ACC112 (cell line): ENCODE measurements around the gene DDX18.

Experiments used
- H2AFZ ChIP-seq: fragments of 200-600 bp; sonication (generic); one replicate; pipeline ENCODE4 v1.6.0; 2017; ENCODE audit warnings: antibody characterized with exemption, low read length; ENCODE audit not compliant: unreplicated experiment
- H3K27ac ChIP-seq: fragments of 200-600 bp; sonication (generic); 2 replicates; pipeline ENCODE4 v1.5.1; 2014; ENCODE audit warnings: low read depth, mild to moderate bottlenecking, antibody characterized with exemption, low read length, moderate library complexity
- H3K27me3 ChIP-seq: fragments of 200-600 bp; sonication (generic); 2 replicates; pipeline ENCODE4 v1.6.1; 2014; ENCODE audit warnings: mild to moderate bottlenecking, antibody characterized with exemption, low read length, moderate library complexity, mixed read lengths; ENCODE audit not compliant: insufficient read depth
- H3K36me3 ChIP-seq: fragments of 200-600 bp; sonication (generic); 2 replicates; pipeline ENCODE4 v1.6.1; 2016; ENCODE audit warnings: mild to moderate bottlenecking, antibody characterized with exemption, low read length, moderate library complexity, mixed read lengths; ENCODE audit not compliant: insufficient read depth
- H3K4me1 ChIP-seq: fragments of 200-600 bp; sonication (generic); one replicate; pipeline ENCODE4 v1.6.1; 2016; ENCODE audit warnings: low read length, mixed read lengths; ENCODE audit not compliant: insufficient read depth, unreplicated experiment, control insufficient read depth
- H3K4me3 ChIP-seq: fragments of 200-600 bp; sonication (generic); 2 replicates; pipeline ENCODE4 v1.5.1; 2014; ENCODE audit warnings: mild to moderate bottlenecking, low read depth, low read length
- H3K79me2 ChIP-seq: fragments of 200-600 bp; sonication (generic); one replicate; pipeline ENCODE4 v1.6.0; 2016; ENCODE audit warnings: low read length; ENCODE audit not compliant: control insufficient read depth, unreplicated experiment, insufficient read depth

Gene DDX18

DNA sequence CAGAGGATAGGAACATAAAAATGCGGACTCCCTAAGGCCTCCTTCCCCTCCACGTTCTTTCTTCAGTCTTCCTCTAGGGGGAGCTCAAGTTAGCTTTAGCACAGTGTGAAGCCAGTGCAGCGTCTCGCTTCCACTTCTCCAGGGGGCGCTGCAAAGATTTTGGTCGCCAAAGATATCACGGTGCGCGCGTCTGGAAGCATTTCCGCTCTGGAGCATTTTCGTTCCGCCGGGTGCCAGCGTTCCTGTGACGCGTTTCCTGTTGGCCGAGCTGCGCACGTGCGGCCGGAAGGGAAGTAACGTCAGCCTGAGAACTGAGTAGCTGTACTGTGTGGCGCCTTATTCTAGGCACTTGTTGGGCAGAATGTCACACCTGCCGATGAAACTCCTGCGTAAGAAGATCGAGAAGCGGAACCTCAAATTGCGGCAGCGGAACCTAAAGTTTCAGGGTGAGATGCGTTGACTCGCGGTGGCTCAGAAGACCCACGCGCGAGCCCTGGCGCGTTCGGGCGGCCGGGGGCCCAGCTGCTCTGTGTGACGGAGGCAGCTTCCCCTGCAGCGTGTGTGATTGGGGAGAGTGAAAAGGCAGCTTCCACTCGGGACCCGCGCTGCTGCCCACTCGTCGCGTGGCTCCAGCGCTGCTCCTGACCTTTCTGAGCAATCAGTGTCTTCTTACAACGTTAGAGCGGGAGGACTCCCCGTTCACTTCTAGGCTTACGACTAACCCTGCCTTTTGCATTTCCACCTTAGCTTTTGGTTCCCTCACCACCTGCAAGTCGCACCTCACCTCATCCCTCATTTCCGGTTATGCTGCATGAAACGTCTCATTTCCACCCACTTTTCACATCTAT is at the start of gene DDX18:
Gene DDX18, plus strand, starts transcription at position 275 of the 848 bp plus-strand sequence. Its CDS starts 87 bp downstream, at position 362.
- Histone ChIP-seq H3K79me2 (peaks cover 38% of the 10 kb centered on the region), H3K4me1 (peaks cover 16% of the 10 kb centered on the region), H3K36me3 (peaks cover 20% of the 10 kb centered on the region), H3K27me3 (no peaks in the 10 kb centered on the region), H3K4me3 (peak within 1 kb of the TSS; percentile 91), H3K27ac (peak within 1 kb of the TSS; percentile 75), H2AFZ (peak within 1 kb of the TSS; percentile 79)

DNA sequence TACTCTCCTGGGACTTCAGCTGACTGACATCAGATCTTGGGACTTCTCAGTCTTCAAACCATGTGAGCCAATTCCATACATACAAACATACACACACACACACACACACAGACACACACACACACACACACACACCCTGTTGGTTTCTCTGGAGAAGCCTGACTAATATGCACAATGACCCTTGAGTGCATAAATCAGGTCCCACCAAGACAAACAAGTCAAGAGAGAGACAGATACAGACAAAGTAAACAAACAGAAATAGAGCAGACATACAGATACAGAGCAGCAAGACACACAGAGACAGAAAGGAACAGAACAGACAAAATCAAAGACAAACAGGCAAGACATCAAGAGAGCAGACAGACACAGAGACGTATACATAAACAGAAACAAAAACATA is 43.8 kb upstream of the DDX18 start:
- Histone ChIP-seq H3K79me2 (no peaks in the 10 kb centered on the region), H3K4me1 (no peaks in the 10 kb centered on the region), H3K4me3 (no peak overlapping the region), H2AFZ (no peak overlapping the region), H3K36me3 (no peaks in the 10 kb centered on the region), H3K27me3 (peaks cover 22% of the 10 kb centered on the region; the same call in 1 of the 2 replicates), H3K27ac (no peak overlapping the region)

DNA sequence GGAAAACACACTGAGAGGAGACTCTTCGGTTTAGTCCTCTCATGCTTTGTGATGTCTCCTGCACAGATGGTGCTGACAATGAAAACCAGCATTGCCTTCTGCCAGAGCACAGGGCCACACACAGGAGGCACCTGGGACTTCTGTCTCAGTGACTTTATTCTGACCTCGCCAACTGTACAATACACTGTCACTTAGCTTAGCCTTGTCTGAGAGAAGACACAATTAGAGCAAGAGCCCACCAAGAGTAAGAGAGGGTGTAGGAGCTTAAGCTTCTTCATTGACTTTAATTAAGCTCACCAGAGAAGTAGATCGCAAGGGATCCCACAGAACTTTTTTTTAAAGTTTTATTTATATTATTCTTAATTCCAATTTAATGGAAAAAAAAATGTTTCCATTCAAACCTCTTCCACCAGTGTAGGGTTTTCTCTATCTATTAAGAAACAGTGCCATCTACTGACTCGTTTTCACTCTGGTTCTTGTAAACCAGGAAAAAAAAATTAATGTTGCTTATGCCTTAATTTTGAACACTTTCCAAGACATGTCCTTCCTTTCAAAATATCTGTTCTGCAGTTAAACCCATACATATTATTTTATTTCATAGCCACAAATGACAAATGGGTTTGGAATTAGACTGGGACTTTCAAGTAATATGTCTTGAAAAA is 42.4 kb upstream of the DDX18 start:
- no peaks in the 10 kb centered on the region for H3K36me3 ChIP-seq
- peaks cover 28% of the 10 kb centered on the region; the same call in 1 of the 2 replicates for H3K27me3 ChIP-seq
- H3K4me3 ChIP-seq, result no peak overlapping the region
- H3K4me1 ChIP-seq, result no peaks in the 10 kb centered on the region
- no peaks in the 10 kb centered on the region for H3K79me2 ChIP-seq
- no peak overlapping the region for H2AFZ ChIP-seq
- H3K27ac ChIP-seq, result no peak overlapping the region

DNA sequence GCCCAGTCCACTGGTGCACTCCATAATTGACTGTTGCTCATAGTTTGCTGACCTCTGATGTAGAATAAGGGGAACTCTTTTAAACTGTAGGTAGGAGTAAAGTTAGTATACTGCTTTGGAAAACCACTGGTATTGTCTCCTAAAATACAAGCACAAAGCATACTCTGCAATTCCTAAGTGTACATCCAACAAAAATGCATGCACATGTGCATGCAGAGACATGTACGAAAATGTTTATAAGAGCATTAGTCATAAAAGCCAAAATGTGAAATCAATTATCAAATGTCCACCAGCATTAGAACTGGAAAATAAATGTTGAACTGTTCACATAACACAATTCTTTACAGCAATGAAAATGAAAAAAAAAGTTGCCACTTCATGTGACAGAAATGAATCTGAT is 39.8 kb upstream of the DDX18 start:
- no peak overlapping the region for H2AFZ ChIP-seq
- no peaks in the 10 kb centered on the region for H3K36me3 ChIP-seq
- peaks cover 27% of the 10 kb centered on the region; the same call in 1 of the 2 replicates for H3K27me3 ChIP-seq
- H3K79me2 ChIP-seq, result no peaks in the 10 kb centered on the region
- no peaks in the 10 kb centered on the region for H3K4me1 ChIP-seq
- H3K4me3 ChIP-seq, result no peak overlapping the region
- no peak overlapping the region for H3K27ac ChIP-seq

DNA sequence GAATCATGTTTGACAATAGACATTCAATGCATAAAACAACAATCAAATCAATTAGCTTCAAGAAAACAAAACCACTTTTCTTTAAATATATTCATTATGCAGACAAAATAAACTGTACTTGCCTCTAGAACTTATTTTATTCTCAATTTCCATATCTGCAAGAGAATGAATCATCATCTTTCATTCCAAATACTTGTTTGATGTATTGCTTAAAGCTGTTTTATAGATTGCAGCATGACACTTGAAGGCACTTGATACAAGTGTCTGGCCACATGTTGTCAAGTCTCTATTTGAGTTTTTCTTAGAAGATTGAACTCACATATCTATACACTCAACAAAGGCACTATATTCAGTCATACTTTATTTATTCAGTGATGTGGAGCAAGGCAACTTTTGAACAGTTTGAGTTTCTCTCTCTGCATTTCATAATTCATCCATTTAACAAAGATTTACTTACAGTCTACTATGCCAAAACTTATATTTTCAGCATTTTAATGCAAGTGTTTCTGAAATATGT is 38.7 kb upstream of the DDX18 start:
- H3K4me1 ChIP-seq, result no peaks in the 10 kb centered on the region
- H2AFZ ChIP-seq, result no peak overlapping the region
- H3K4me3 ChIP-seq, result no peak overlapping the region

DNA sequence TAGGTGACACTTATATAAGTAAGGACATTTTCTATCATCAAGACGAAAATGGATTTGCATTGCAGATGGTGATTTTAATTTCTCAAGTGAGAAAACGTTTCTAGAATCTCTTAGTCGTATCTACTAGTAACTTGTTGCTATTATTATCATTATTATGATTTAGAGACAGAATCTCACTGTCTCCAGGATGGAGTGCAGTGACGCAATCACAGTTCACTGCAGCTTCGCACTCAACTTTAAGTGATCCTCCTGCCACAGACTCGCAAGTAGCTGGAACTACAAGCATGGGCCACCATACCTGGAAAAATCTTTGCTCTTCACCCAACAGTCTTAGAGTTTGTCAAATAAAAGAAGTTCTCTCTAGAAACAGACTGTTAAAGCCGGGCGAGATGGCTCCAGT is 37.6 kb upstream of the DDX18 start:
- no peaks in the 10 kb centered on the region for H3K79me2 ChIP-seq
- no peak overlapping the region for H2AFZ ChIP-seq
- no peak overlapping the region for H3K4me3 ChIP-seq
- H3K4me1 ChIP-seq, result no peaks in the 10 kb centered on the region
- H3K36me3 ChIP-seq, result no peaks in the 10 kb centered on the region
- no peak overlapping the region for H3K27ac ChIP-seq
- H3K27me3 ChIP-seq, result peaks cover 16% of the 10 kb centered on the region; the same call in 1 of the 2 replicates

More for the DNA sequence above, 38.7 kb upstream of the DDX18 start:
- no peak overlapping the region for H3K27ac ChIP-seq
- no peaks in the 10 kb centered on the region for H3K79me2 ChIP-seq
- H3K27me3 ChIP-seq, result peaks cover 19% of the 10 kb centered on the region; the same call in 1 of the 2 replicates
- no peaks in the 10 kb centered on the region for H3K36me3 ChIP-seq

DNA sequence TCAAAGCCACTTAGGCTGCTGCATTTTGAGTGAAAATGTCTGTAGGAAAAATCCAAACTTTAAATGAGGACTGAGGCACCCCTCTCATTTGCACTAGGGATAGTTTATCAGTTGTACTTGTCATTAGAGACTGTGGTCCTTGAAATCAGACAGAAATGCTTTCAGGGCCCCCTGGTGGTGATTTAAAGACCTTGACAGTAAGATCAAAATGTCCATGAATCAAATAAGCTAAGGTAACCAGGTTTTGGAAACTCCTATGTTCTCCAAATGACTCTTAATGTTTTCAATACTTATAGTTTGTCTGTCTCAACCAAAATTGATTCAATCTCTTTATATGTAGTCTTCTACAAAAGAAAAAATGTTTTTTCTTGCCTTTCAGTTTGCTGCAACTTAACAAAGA is 28.8 kb upstream of the DDX18 start:
- H3K79me2 ChIP-seq, result no peaks in the 10 kb centered on the region
- H3K4me3 ChIP-seq, result no peak overlapping the region
- no peaks in the 10 kb centered on the region for H3K36me3 ChIP-seq
- peaks cover 2% of the 10 kb centered on the region; the same call in 1 of the 2 replicates for H3K27me3 ChIP-seq
- no peak overlapping the region for H3K27ac ChIP-seq
- H2AFZ ChIP-seq, result no peak overlapping the region
- H3K4me1 ChIP-seq, result no peaks in the 10 kb centered on the region

DNA sequence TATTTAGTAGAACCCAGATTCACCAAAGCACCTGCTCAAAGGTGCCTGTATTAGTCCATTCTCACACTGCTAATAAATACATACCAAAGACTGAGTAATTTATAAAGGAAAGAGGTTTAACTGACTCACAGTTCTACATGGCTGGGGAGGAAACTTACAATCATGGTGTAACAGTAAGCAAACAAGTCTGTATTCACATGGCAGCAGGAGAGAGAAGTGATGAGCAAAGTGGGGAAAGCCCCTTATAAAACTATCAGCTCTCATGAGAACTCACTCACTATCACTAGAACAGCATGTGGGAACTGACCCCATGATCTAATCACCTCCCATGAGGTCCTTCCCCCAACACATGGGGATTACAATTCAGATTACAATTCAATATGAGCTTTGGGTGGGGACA is 28.0 kb upstream of the DDX18 start:
- no peak overlapping the region for H2AFZ ChIP-seq
- H3K4me1 ChIP-seq, result no peaks in the 10 kb centered on the region
- no peak overlapping the region for H3K27ac ChIP-seq
- H3K36me3 ChIP-seq, result no peaks in the 10 kb centered on the region
- H3K27me3 ChIP-seq, result peaks cover 9% of the 10 kb centered on the region; the same call in 1 of the 2 replicates
- no peak overlapping the region for H3K4me3 ChIP-seq
- no peaks in the 10 kb centered on the region for H3K79me2 ChIP-seq

DNA sequence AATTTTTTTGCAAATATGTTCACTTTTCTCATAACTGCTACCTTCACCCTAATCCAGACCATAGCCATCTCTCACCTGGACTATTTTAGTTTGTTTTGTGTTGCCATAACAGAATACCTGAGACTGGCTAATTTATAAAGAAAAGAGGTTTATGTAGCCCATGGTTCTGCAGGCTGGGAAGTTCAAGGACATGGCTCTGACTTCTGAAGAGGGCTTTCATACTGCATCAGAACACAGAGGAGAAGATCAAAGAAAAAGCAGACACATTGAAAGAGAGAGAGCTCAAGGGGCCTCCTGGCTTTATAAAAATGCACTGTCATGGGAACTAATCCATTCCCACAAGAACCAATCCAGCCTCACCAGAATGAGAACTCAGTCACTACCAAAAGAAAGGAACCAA is 25.0 kb upstream of the DDX18 start:
- H2AFZ ChIP-seq, result no peak overlapping the region
- H3K4me3 ChIP-seq, result no peak overlapping the region
- H3K27ac ChIP-seq, result no peak overlapping the region
- peaks cover 18% of the 10 kb centered on the region for H3K27me3 ChIP-seq
- no peaks in the 10 kb centered on the region for H3K4me1 ChIP-seq
- H3K79me2 ChIP-seq, result no peaks in the 10 kb centered on the region
- no peaks in the 10 kb centered on the region for H3K36me3 ChIP-seq

DNA sequence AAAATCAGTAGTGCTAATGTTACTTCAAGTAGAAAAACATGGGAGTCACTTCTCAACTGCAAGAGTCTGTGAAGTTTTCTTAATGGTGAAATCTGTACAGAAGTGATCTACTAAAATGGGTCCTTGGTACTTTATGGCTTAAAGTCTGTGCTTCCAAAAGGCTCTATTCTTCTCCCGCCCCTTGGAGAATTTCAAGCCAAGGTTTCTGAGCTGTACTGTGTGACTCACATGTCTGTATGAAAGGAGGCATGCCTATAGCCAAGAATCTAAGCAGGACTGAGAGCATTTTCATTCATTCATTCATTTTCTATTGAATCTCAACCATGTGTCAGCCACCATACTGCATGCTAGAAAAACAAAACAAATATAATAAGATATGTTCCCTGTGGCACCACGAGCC is 19.8 kb upstream of the DDX18 start:
- Histone ChIP-seq H3K4me1 (no peaks in the 10 kb centered on the region), H3K4me3 (no peak overlapping the region), H3K36me3 (no peaks in the 10 kb centered on the region), H3K27me3 (peaks cover 21% of the 10 kb centered on the region), H3K27ac (no peak overlapping the region), H2AFZ (no peak overlapping the region), H3K79me2 (no peaks in the 10 kb centered on the region)
